Sigmoid colon (tissue), 4 donors: Measurements from ENCODE around the gene CAPN15.

Experiments used
- POLR2A ChIP-seq, 2 donors: fragments of 450-650 bp; IDR thresholded peaks; one replicate each; pipeline ENCODE4 v1.6.1; 2016; ENCODE audit warnings: antibody characterized with exemption in 2 of 2, mild to moderate bottlenecking in 2 of 2, moderate library complexity in 2 of 2
- POLR2AphosphoS5 ChIP-seq, 4 donors: sonication (generic); formaldehyde crosslinking; IDR thresholded peaks; one replicate each; pipeline ENCODE4 v1.6.1; 2017; ENCODE audit warnings: antibody characterized with exemption in 4 of 4

DNA sequence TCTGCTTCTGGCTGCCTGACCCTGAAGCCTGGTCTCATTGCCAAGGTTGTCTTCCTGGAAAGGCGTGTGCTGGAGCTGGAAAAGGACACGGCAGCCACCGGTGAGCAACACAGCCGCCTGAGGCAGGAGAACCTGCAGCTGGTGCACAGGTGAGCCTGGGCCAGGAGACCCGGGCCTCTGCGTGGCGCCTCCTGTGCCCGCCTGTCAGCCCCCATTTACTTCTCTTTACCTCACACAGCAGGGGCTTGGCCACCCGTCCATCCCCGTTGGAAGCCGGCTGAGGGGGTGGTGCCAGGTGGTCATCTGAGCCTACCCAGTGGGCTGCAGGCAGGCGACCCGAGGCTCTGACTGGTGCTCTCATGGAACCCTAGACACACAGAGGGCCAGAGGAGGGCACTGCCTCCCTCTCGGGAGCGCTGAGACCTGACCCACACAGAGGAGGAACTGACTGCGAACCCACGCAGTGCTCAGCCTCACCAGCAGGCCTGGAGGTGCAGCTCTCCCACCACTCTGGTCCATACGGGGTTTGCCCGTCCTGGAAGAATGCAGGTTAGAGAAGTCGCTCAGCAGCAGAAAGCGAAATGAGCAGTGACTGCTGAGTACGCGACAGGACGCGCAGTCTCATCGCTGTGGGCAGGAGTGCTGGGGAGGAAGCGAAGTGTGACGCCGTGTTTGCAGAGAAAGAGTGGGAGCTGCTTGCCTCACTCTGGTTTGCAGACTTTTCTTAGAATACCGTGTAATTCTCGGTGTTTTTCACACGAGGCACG lies 21.9 kb upstream of the CAPN15 start:
- TF ChIP-seq POLR2AphosphoS5 (IDR thresholded peaks at IDR 0.05) = no peak
- TF ChIP-seq POLR2A (IDR thresholded peaks at IDR 0.05) = no peak
